Stimulated activated CD4-positive, alpha-beta T cell treated with anti-CD3 and anti-CD28 coated beads, TNF-alpha, amount 100 ng/mL, for 24 hours (primary cell): ENCODE measurements around the gene PRR14.
"Not testable (repeated sequence)": the region's sequence is repeated elsewhere in the genome, so short reads cannot be mapped to it uniquely, and the experiment has no call there.

Experiments
- DNase-seq, 3 experiments: peaks; one replicate each; pipeline ENCODE4 v3.0.0-alpha.2; 2020; ENCODE audit warnings: low read depth in 3 of 3

Gene PRR14

GRCh38 chr16:30632454-30632853 lies 18.3 kb upstream of the PRR14 start:
- not testable (repeated sequence) for DNase-seq

- no peak for DNase-seq
Measured at GRCh38 chr16:30633526-30633925, 17.2 kb upstream of the PRR14 start.

GRCh38 chr16:30636599-30636998 lies 14.2 kb upstream of the PRR14 start:
- DNase-seq, result no peak

- DNase-seq, result not testable (repeated sequence)
Measured at GRCh38 chr16:30637139-30637538, 13.6 kb upstream of the PRR14 start.

GRCh38 chr16:30637944-30638343 lies 12.8 kb upstream of the PRR14 start:
- no peak for DNase-seq

GRCh38 chr16:30641378-30641982 lies 9.3 kb upstream of the PRR14 start:
- no peak for DNase-seq

GRCh38 chr16:30644334-30644830 lies 6.4 kb upstream of the PRR14 start:
- DNase-seq, result no peak

- no peak for DNase-seq
Measured at GRCh38 chr16:30645727-30646126, 5.0 kb upstream of the PRR14 start.

GRCh38 chr16:30647274-30647571 lies 3.5 kb upstream of the PRR14 start:
- no peak for DNase-seq

- DNase-seq, result no peak
Measured at GRCh38 chr16:30649725-30650368, 913 bp upstream of the PRR14 start.

- DNase-seq, result peak; percentile 48 to 75 (median 65)
Measured at GRCh38 chr16:30651124-30652004, 604 bp downstream of the PRR14 start.

- no peak for DNase-seq
Measured at GRCh38 chr16:30652005-30652296, 1.2 kb downstream of the PRR14 start.

- no peak for DNase-seq
Measured at GRCh38 chr16:30652718-30653117, 2.0 kb downstream of the PRR14 start.

GRCh38 chr16:30654856-30655255 lies 4.1 kb downstream of the PRR14 start:
- no peak for DNase-seq

- DNase-seq, result no peak
Measured at GRCh38 chr16:30655815-30656347, 5.1 kb downstream of the PRR14 start.

GRCh38 chr16:30656388-30656787 lies 5.6 kb downstream of the PRR14 start:
- no peak for DNase-seq

- no peak for DNase-seq
Measured at GRCh38 chr16:30656974-30657865, 6.5 kb downstream of the PRR14 start.

GRCh38 chr16:30657866-30658730 lies 7.3 kb downstream of the PRR14 start, which contains the start of gene FBRS:
TSS of gene FBRS (plus strand) at chr16:30658431. CDS start at chr16:30659519, 1,088 bp downstream.
- DNase-seq, result peak; percentile 100

GRCh38 chr16:30658731-30659506 lies 8.2 kb downstream of the PRR14 start:
- DNase-seq, result peak in 1 of 3 experiments; percentile 92
